ENCODE measurements around the gene ATP6V0B. TPM values are rescaled to one million over a fixed set of nuclear protein-coding genes. Genes with fewer than 3 reads are reported as not detected.

Gene ATP6V0B
- total and polyA plus RNA-seq, 2 of the 13 experiments (the other 11 are each of a cell fraction or from before 2014, with no cell fraction given): 157 to 161 TPM

GRCh38 chr1:43968348-43968948 is 6.3 kb upstream of the ATP6V0B start (continued):
- no peak for TF ChIP-seq PAXIP1 (CRISPR knock-in tag; conservative IDR thresholded peaks at IDR 0.05)
- TF ChIP-seq ZNF274 (CRISPR knock-in tag; IDR thresholded peaks at IDR 0.05): no peak
- no peak for TF ChIP-seq ZNF660 (CRISPR knock-in tag; IDR thresholded peaks at IDR 0.05; ENCODE audit: borderline replicate concordance, low read depth)
- TF ChIP-seq NFE2L2 (IDR thresholded peaks at IDR 0.05; ENCODE audit: low read length): no peak
- no peak for TF ChIP-seq RNF2 (conservative IDR thresholded peaks at IDR 0.05; ENCODE audit: low read depth)
- TF ChIP-seq BCLAF1 (IDR thresholded peaks at IDR 0.05): no peak
- TF ChIP-seq NFYC (CRISPR knock-in tag; IDR thresholded peaks at IDR 0.05): no peak
- TF ChIP-seq KLF11 (CRISPR knock-in tag; IDR thresholded peaks at IDR 0.05): peak; percentile 40; the same call in 1 of the 2 replicates
- TF ChIP-seq NKX3-1 (CRISPR knock-in tag; IDR thresholded peaks at IDR 0.05): 0 out of 2 replicates have a peak, but pooled peaks have one; percentile 41
- TF ChIP-seq ZNF619 (CRISPR knock-in tag; IDR thresholded peaks at IDR 0.05): no peak
- TF ChIP-seq ZNF33B (CRISPR knock-in tag; IDR thresholded peaks at IDR 0.05): no peak
- no peak for TF ChIP-seq ZNF367 (CRISPR knock-in tag; IDR thresholded peaks at IDR 0.05; ENCODE audit: borderline replicate concordance)
- no peak for TF ChIP-seq ZFP82 (CRISPR knock-in tag; IDR thresholded peaks at IDR 0.05; ENCODE audit: borderline replicate concordance)
- TF ChIP-seq ZNF432 (CRISPR knock-in tag; IDR thresholded peaks at IDR 0.05; ENCODE audit: borderline replicate concordance): no peak
- TF ChIP-seq KMT2B (CRISPR knock-in tag; IDR thresholded peaks at IDR 0.05): no peak
- TF ChIP-seq ZHX1 (CRISPR knock-in tag; IDR thresholded peaks at IDR 0.05; ENCODE audit: low read depth): no peak
- no peak for TF ChIP-seq NFATC3 (CRISPR knock-in tag; IDR thresholded peaks at IDR 0.05)
- TF ChIP-seq JUNB (CRISPR knock-in tag; IDR thresholded peaks at IDR 0.05; ENCODE audit: borderline replicate concordance): no peak
- TF ChIP-seq GPBP1L1 (CRISPR knock-in tag; IDR thresholded peaks at IDR 0.05): no peak
- TF ChIP-seq ZNF766 (CRISPR knock-in tag; IDR thresholded peaks at IDR 0.05; ENCODE audit: borderline replicate concordance): no peak
- no peak for TF ChIP-seq SMYD3 (CRISPR knock-in tag; IDR thresholded peaks at IDR 0.05)

Data from HepG2 (cell line).